Dermis blood vessel endothelial cell (primary cell): Measurements from ENCODE around the gene HLA-E. TPM values are rescaled to one million over a fixed set of nuclear protein-coding genes. Genes with fewer than 3 reads are reported as not detected.
"Not testable (repeated sequence)": the region's sequence is repeated elsewhere in the genome, so short reads cannot be mapped to it uniquely, and the experiment has no call there.

ENCODE experiments used
- DNase-seq: peaks from one replicate; pipeline ENCODE4 v3.0.0; 2010
- total RNA-seq: library from RNA; depleted of rRNA; stranded (reverse); fragments of >200 nt; gene quantifications from 2 replicates; pipeline ENCODE4 v1.2.3, GENCODE V29; 2014

Gene HLA-E
- total RNA-seq, result 717 and 1,065 TPM in 2 replicates

DNA sequence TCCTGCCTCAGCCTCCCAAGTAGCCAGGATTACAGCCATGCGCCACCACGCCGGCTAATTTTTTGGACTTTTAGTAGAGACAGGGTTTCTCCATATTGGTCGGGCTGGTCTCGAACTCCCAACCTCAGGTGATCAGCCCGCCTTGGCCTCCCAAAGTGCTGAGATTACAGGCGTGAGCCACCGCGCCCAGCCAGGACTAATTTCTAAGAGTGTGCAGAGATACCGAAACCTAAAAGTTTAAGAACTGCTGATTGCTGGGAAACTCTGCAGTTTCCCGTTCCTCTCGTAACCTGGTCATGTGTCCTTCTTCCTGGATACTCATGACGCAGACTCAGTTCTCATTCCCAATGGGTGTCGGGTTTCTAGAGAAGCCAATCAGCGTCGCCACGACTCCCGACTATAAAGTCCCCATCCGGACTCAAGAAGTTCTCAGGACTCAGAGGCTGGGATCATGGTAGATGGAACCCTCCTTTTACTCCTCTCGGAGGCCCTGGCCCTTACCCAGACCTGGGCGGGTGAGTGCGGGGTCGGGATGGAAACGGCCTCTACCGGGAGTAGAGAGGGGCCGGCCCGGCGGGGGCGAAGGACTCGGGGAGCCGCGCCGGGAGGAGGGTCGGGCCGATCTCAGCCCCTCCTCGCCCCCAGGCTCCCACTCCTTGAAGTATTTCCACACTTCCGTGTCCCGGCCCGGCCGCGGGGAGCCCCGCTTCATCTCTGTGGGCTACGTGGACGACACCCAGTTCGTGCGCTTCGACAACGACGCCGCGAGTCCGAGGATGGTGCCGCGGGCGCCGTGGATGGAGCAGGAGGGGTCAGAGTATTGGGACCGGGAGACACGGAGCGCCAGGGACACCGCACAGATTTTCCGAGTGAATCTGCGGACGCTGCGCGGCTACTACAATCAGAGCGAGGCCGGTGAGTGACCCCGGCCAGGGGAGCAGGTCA, at the start of gene HLA-E:
HLA-E (plus strand) TSS at position 429 of the 945 bp plus-strand sequence; CDS start at position 452, 23 bp downstream.
- peak; percentile 100 for DNase-seq

DNA sequence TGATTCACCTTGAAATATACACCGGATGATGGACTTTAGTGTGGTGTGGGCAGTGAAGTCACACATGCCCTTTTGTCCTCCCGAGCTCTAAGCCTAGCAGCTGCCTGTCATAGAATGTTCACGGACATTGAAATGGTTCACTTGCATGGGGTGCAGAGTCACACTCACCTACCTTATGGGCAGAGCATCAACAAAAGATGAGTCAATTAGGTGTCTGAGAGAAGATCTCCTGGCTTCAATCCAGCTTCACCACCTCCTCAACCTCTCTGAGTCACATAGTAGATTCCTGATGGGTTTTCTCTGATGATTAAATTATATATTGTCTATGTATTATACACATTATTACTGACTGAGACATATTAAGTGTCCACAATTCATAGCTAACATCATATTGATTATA, 48.1 kb upstream of the HLA-E start:
- no peak for DNase-seq

DNA sequence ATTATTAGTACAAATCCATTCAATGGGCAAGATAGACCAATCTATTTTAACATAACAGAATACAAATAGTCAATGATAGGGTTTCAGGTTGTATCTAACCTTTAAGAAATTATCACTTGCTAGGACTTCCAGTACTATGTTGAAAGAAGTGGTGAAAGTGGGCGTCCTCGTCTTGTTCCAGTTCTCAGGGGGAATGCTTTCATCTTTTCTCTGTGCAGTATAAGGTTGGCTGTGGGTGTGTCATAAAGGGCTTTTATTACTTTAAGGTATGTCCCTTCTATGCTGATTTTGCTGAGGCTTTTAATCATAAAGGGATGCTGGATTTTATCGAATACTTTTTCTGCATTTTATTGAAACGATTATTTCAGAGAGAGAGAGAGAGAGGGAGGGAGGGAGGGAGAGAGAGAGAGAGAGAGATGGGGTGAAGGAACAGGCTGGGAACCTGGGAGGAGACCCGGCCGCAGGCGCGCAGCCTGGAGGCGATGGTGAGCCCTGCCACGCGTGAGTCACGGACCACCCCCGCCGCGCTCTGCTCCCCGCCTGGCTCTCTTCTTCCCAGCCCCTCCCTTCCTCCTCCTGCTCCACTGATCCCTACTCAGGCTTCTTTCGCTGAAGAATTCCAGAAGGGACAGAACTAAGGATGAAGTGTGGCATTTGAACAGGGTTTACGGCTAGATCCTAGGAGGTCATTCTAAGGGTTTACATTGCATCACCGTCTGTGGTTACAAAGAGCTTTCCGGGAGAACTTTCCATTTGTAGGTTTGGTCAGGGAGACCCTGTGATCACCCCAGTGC, 45.5 kb upstream of the HLA-E start:
- no peak for DNase-seq

DNA sequence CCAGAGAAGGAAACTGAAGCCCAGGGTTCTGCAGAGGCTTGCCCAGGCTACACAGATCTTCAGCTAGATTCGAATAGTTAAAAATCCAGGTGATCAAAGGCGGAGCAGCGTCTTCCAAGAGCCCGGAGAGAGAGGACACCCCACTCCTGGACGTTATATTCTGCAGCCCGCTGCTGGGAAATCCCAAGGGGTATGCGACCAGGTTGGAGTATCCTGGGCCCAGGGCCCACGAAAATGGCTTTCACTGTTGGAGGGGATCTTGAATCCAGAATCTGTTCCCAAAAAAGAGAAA, 44.9 kb upstream of the HLA-E start:
- DNase-seq, result no peak

DNA sequence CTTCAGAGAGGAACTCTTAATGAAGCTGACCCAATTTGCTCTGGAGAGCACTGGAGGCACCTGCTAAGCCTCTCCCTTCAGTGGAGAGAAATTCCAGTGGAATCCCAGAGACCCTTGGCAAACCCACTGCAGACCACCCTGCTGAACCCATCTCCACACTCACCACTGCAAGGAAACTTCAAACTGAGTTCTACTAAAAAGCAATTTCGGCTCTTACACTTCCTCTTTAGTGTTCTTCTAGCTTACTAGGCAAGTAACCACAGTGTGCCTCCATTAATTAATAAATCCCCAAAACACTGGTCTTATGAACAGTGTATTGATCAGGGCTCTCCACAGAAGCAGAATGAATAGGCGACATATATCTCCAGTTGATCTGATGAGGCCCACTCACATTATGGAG, 43.0 kb upstream of the HLA-E start:
- DNase-seq, result no peak

DNA sequence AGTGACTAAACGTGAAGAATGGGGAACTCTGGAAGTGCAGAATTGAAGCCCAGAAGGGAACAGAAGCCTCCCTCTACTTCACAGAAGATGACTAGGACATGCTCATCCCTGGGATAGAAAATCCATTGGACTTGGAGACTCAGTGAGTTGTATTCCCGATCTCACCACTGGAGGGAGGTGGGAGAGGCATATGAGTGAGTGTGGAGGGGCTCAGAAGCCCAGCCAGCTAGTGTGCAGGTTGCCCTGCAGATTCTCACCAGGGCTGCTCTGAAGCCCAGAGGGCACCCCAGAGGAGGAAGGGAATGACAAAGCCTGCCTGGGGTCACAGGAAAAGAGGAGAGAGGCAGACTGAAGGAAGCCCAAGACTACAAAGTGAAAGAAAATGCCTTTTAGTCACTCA, 42.1 kb upstream of the HLA-E start:
- DNase-seq, result peak; percentile 42

DNA sequence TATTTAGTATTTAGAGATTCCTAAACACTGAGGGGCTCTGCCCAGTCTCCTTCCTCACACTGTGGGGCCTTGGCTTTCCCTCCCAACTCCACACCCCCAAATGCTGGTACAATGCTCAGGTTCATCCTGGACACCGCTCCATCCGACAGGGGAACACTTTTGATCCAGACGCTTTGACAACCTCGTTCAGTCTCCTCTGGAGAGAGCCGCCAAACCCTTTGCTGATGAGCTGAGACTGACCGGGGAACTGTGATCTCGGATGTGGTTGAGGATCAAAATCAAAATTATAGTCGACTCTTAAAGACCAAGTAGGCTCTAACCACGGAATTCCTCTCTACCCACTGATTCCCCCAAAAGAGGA, 38.8 kb upstream of the HLA-E start:
- DNase-seq, result no peak

DNA sequence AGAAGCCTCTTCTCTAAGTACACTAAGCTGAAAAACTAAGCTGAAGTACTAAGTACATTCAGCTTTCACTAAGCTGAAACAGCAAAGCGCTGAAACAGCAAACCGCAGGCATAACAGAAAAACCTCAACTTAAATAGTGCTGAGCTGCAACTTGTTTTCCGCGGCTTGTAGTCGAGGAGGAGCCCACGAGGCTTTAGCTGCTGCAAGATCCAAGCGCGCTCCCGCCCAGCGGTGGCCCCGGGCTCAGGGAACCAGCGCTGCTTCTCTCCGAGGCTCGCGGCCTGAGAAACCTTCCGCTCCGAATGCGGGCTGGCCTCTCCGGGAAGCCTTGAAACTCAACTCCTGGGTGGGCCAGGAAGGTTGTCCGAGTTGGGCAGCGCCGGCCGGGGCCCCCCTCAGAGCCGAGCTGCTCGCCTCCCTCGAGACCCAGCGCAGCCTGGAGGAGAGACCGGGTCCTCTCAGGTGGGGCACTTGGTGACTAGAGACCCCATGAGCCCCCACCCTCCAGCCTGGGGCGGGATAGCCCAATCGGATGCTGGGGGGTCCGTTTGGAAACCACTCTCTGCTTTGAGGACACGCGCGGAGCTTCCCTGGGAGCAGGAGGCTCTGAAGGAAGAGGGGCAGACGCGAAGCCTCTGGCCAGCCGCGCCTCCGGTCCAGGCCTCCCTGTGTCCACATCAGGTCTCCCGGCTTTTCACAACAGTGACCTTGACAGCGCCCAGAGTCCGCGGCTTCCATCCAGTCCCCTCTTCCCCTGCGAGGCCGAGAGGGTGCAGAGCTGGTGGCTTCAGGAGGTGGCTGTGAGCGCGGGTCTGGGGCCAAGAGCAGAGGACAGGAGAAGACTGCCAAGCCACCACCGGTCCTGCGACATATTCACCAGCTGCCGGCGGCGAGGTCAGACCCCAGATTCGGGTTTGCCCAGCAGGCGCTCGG, 38.1 kb upstream of the HLA-E start:
- DNase-seq, result peak; percentile 28

DNA sequence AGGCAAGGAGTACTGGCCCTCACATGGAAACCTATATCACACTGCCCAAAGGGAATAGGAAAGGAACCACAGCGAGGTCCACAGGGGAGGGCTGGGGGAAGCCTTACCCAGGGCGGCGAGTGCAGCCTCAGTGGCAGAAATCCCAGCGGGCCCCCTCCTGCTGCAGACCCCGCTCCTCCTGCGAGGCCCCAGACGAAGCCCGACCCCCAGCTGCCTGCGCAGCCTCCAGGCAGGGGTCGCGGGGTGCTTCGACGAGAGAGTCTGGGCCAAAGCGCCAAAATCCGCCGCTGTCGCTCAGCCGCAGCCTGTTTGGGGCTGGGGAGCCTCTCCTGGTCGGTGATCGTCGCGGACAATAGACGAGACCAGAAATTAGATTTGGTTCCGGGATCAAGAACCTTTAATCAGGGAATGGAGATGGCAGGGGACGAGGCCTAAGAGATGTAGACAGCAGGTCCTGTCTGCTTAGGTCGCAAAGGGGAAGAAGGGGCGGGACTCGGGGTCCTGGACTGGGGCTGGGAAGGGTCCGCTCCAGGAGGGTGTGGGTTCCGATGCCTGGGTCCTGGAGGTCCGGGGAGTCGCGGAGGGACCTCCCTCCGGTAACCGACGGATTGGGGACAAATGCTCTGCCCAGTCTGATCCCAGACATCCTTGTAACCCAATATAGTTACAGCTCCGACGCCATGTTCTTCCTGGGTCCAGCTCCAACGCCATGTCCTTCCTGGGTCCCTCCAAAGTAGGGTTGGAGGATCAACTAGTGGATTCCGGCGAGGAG, 36.4 kb upstream of the HLA-E start:
- no peak for DNase-seq

DNA sequence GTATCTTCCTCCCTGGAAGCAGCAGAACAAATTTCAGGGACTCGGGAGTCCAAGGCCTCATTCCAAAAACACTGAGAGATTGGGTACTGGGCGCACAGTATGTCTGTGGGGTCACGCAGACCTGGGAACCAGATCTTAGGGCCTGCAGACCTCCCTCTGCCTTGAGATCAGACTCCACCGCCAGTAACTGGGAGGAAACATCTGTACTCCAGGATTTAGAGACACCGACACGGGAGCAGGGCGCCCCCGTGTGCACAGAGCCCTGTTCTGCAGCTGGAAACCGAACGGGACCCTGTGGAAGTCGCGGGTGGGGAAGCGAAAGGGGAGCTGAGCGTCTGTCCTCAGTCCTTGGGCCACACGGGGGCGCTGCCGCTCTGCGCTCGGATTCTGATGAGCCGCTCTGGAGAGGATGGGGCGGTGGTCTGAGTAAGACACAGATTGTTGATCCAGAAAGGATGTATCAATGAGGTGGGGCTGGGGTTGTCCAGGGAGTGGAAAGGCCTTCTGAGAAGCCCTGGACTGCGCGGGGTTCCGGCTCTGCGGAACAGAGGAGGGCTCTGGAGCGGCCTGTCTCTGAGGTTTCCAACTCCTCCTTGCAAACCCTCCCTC, 35.7 kb upstream of the HLA-E start:
- peak; percentile 93 for DNase-seq

DNA sequence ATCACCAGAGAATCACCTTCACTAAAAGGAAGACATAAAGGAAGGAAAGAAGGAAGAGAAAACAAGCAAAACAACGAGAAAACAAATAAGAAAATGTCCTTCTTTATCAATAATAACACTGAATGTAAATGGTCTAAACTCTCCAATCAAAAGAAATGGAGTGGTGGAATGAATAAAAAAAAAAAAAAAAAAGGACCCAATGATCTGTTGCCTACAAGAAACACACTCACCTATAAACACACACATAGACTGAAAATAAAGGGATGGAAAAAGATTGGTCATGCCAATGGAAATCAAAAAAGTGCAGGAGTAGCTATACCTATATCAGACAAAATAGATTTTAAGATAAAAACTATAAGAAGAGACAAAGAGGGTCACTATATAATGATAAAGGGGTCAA, 30.2 kb upstream of the HLA-E start:
- DNase-seq, result no peak

DNA sequence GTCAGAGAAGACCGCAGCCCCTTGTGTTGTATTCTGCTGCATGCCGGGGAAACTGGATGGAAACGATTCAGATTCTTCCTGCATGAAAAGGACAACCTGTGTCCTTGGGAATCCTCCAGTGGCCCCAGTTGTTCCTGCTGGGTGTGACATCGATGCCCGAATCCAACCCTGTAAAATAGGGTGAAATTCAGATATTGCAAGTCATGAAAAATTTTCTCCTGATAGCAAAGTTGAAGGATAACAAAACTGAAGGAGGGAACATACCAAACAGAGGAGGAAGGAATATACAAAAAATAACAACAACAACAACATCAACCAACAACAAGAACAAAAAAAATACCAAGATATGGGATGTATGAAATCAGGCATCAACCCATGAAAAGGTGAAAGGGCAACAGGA, 28.3 kb upstream of the HLA-E start:
- no peak for DNase-seq

DNA sequence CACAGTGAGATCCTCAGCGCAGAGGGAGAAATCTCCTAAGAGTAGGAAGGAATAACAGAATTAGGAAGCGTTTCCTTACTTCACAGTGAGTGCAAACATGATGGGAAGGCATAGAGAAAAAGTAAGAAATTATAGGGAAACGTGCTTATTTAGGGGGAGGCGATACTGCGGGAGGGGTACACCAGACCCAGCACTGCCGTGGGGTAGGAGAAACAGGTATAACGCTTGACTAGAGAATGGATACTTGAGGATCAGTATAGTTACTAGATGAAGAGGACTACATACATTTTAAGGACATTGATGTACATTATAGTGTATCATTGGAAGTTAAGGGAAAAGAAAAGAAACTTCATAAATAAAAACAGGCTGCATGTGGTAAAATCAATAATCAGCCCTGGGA, 26.8 kb upstream of the HLA-E start:
- no peak for DNase-seq

DNA sequence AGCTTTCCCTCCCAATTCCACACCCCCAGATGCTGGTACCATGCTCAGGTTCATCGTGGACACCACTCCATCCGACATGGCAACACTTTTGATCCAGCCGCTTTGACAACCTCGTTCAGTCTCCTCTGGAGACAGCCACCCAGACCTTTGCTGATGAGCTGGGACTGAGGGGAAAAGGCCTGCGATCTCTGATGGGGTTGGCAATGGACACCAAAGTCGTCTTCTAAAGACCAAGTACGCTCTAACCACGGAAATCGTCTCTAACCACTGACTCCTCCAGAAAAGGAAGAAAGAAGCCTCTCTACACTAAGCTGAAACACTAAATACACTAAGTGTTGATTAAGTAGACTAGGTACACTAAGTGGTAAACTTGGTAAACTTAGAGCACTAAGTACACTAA, 26.1 kb upstream of the HLA-E start:
- DNase-seq, result no peak

DNA sequence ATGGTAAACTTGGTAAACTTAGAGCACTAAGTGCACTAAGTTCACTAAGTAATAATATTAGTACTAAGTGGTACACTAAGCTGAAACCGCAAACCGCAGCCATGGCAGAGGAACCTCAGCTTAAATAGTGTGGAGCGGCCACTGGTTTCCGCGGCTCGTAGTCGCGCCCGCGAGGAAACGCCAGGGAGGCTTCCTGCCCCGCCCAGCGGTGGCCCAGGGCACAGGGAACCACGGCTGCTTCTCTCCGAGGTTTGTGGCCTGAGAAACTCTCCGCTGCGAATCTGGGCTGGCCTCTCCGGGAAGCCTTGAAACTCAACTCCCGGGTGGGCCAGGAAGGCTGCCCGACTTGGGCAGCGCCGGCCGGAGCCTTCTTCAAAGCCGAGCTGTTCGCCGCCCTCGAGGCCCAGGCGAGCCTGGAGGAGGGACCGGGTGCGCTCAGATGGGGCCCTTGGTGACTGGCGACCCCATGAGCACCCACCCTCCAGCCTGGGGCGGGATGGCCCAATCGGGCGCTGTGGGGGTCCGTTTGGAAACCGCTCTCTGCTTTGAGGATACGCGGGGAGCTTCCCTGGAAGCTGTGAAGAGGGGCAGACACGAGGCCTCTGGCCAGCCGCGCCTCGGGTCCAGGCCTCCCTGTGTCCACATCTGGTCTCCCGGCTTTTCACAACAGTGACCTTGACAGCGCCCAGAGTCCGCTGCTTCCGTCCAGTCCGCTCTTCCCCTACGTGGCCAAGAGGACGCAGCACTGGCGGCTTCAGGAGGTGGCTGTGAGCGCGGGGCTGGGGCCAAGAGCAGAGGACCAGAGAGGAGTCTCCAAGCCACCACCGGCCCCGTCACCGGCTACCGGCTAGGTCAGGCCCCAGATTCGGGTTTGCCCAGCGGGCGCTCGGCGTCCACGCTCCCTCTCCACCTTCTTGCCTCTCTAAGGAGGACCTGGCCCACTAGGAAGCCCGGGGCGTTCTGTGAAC, 25.4 kb upstream of the HLA-E start:
- DNase-seq, result no peak

DNA sequence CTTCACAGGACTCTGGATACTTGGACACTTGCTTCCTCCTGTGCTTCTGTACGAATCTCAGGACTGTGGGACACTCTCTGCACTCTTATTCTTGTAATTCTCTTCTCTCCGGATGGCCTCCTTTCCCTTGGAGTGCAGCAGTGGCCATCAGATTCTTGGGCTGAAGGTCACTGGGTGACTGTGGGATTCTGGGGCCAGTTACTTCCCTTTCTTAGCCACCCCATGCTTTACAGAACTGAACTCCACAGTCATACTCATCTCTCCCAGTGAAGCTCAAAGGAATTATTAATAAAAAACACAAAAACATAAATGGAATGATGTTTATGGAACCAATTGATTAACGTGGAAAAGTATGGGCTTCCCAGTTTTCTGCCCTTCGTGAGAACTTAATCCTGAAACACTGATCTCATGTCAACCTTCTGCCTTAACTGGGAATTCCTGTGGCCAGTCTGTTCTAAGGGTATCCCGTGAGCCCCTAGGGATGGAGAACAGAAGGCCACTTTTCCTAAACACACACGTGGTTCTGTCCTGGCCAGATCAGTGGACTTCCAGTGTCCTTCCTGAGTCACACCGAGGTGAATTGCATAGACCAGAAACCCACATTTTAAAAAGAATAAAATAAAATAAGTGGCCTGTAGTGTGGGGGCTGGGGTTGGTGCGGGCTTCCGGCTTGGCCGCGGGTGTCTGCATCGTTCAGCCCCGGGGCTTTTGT, 23.6 kb upstream of the HLA-E start:
- DNase-seq, result no peak

DNA sequence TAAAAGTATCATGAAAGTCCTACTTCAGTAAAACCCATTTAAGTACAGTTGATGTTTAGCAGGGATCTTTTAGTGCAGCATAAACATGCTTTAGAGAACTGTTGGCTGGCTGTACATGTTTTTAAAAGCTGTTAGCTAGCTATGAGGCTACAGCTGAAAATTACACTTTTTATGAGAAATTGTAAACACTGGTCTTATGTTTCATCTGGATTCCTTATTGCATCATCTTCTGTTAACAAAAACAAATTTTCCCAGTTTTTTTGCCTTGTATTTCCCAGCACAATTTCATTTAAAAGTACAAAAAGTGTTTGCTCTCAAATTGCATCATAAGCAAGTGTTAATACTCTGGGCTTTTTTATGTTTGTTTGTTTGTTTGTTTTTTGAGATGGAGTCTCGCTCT, 18.3 kb upstream of the HLA-E start:
- DNase-seq, result no peak

DNA sequence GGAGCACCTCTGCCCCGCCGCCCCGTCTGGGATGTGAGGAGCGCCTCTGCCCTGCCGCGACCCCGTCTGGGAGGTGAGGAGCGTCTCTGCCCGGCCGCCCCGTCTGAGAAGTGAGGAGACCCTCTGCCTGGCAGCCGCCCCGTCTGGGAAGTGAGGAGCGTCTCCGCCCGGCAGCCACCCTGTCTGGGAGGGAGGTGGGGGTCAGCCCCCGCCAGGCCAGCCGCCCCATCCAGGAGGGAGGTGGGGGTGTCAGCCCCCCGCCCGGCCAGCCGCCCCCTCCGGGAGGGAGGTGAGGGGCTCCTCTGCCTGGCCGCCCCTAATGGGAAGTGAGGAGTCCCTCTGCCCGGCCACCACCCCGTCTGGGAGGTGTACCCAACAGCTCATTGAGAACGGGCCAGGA, 14.2 kb upstream of the HLA-E start:
- DNase-seq, result not testable (repeated sequence)

DNA sequence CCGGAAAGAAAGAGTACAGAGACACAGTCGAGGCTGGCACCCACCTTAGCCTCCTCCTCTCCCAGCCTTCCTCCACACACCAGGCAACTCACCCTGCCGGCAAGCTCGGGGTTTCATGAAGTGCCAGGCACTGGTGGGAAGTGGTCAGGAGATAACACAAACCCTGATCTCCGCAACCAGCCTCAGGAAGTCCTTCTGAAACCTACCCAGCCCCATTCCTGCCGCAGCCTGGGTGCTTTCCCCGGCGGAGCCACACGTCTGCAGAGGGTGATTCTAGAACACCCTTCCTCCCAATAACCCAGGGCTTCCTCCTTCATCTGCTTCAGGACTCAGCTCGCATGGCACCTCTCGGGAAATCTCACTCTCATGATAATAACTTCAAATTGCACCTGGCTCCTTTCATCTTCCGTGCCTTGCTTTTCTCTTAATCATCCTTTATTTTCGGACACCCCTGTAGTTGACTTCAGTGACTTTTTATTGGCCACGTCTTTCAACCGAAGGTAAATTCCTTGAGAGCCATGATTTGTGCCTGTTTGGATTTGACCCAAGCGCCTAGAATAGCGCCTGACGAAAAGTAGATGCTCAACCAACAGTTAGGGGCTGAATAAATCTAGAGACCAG, 8.7 kb upstream of the HLA-E start:
- no peak for DNase-seq
